SK-N-SH (cell line): Measurements from ENCODE around the gene TUBB6.

Experiments used
- CHD2 ChIP-seq: fragments of 150-350 bp; IDR thresholded peaks from 2 replicates; pipeline ENCODE4 v1.6.1; 2018; ENCODE audit warnings: low read length; ENCODE audit not compliant: partially characterized antibody
- EP300 ChIP-seq, 2 experiments: IDR thresholded peaks; 2 replicates each; pipeline versions ENCODE4 v1.4.0 to v1.6.1; 2012; ENCODE audit warnings: borderline replicate concordance in 1 of 2, low read depth in 1 of 2, low read length in 1 of 2
- FOXJ3 ChIP-seq: sonication (generic); formaldehyde crosslinking; IDR thresholded peaks from 2 replicates; pipeline ENCODE4 v1.5.1; 2020; ENCODE audit warnings: mild to moderate bottlenecking, missing genetic modification reagents
- FOXM1 ChIP-seq: IDR thresholded peaks from 2 replicates; pipeline ENCODE4 v1.4.0; 2012; ENCODE audit warnings: low read depth, mild to moderate bottlenecking
- JUND ChIP-seq: IDR thresholded peaks from 2 replicates; pipeline ENCODE4 v1.4.0; 2012
- MXI1 ChIP-seq: IDR thresholded peaks from 2 replicates; pipeline ENCODE4 v1.6.1; 2012; ENCODE audit warnings: mild to moderate bottlenecking, low read depth, low read length, improper control_type of control experiment
- RCOR1 ChIP-seq: fragments of 150-350 bp; IDR thresholded peaks from 2 replicates; pipeline ENCODE4 v1.6.1; 2017; ENCODE audit warnings: antibody characterized with exemption, low read length
- TAF1 ChIP-seq: IDR thresholded peaks from 2 replicates; pipeline ENCODE4 v1.6.1; 2012; ENCODE audit warnings: low read depth, mild to moderate bottlenecking, low read length, moderate library complexity, borderline replicate concordance
- TCF12 ChIP-seq: IDR thresholded peaks from 2 replicates; pipeline ENCODE4 v1.4.0; 2012
- TF ChIP-seq, protein P1 (sequence below): fragments of 200-600 bp; sonication (generic); IDR thresholded peaks from 2 replicates; pipeline ENCODE4 v1.6.1; 2017; ENCODE audit warnings: antibody characterized with exemption, mild to moderate bottlenecking, moderate library complexity
- TF ChIP-seq, protein P2 (sequence below): IDR thresholded peaks from 2 replicates; pipeline ENCODE4 v1.4.0; 2012; ENCODE audit warnings: low read depth
- TF ChIP-seq, protein P3 (sequence below): fragments of 150-350 bp; IDR thresholded peaks from 2 replicates; pipeline ENCODE4 v1.6.1; 2017; ENCODE audit warnings: antibody characterized with exemption, low read length, low read depth, borderline replicate concordance
- TF ChIP-seq, protein P4 (sequence below): IDR thresholded peaks from 2 replicates; pipeline ENCODE4 v1.6.1; 2012; ENCODE audit warnings: mild to moderate bottlenecking, low read depth, low read length, moderate library complexity

DNA sequence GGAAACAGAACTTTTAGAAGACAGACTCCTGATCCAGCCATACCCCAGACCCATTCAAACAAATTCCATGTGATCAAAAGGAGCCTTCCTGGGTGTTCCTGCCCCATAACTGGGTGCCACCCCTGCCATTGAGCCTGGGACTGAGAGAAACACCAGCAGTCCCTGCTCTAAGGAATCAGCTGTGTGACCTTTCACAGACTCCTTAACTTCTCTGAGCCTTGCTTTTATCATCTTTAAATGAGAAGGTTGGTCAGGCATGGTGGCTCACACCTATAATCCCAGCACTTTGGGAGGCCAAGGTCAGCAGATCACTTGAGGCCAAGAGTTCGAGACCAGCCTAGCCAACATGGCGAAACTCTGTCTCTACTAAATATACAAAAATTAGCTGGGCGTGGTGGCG is 33.2 kb upstream of the TUBB6 start:
- no peak for TF ChIP-seq JUND
- TF ChIP-seq, protein P1, sequence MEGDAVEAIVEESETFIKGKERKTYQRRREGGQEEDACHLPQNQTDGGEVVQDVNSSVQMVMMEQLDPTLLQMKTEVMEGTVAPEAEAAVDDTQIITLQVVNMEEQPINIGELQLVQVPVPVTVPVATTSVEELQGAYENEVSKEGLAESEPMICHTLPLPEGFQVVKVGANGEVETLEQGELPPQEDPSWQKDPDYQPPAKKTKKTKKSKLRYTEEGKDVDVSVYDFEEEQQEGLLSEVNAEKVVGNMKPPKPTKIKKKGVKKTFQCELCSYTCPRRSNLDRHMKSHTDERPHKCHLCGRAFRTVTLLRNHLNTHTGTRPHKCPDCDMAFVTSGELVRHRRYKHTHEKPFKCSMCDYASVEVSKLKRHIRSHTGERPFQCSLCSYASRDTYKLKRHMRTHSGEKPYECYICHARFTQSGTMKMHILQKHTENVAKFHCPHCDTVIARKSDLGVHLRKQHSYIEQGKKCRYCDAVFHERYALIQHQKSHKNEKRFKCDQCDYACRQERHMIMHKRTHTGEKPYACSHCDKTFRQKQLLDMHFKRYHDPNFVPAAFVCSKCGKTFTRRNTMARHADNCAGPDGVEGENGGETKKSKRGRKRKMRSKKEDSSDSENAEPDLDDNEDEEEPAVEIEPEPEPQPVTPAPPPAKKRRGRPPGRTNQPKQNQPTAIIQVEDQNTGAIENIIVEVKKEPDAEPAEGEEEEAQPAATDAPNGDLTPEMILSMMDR = no peak
- TF ChIP-seq, protein P2, sequence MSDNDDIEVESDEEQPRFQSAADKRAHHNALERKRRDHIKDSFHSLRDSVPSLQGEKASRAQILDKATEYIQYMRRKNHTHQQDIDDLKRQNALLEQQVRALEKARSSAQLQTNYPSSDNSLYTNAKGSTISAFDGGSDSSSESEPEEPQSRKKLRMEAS = no peak
- TF ChIP-seq, protein P3, sequence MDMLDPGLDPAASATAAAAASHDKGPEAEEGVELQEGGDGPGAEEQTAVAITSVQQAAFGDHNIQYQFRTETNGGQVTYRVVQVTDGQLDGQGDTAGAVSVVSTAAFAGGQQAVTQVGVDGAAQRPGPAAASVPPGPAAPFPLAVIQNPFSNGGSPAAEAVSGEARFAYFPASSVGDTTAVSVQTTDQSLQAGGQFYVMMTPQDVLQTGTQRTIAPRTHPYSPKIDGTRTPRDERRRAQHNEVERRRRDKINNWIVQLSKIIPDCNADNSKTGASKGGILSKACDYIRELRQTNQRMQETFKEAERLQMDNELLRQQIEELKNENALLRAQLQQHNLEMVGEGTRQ = no peak
- no peak for TF ChIP-seq CHD2
- no peak for TF ChIP-seq FOXM1
- TF ChIP-seq FOXJ3 (CRISPR knock-in tag) = no peak
- TF ChIP-seq TAF1 = no peak
- no peak for TF ChIP-seq EP300 (IDR thresholded peaks at IDR 0.05; ENCODE audit: borderline replicate concordance in 1 of 2, low read depth in 1 of 2, low read length in 1 of 2)
- TF ChIP-seq TCF12 = no peak
- no peak for TF ChIP-seq MXI1
- TF ChIP-seq, protein P4, sequence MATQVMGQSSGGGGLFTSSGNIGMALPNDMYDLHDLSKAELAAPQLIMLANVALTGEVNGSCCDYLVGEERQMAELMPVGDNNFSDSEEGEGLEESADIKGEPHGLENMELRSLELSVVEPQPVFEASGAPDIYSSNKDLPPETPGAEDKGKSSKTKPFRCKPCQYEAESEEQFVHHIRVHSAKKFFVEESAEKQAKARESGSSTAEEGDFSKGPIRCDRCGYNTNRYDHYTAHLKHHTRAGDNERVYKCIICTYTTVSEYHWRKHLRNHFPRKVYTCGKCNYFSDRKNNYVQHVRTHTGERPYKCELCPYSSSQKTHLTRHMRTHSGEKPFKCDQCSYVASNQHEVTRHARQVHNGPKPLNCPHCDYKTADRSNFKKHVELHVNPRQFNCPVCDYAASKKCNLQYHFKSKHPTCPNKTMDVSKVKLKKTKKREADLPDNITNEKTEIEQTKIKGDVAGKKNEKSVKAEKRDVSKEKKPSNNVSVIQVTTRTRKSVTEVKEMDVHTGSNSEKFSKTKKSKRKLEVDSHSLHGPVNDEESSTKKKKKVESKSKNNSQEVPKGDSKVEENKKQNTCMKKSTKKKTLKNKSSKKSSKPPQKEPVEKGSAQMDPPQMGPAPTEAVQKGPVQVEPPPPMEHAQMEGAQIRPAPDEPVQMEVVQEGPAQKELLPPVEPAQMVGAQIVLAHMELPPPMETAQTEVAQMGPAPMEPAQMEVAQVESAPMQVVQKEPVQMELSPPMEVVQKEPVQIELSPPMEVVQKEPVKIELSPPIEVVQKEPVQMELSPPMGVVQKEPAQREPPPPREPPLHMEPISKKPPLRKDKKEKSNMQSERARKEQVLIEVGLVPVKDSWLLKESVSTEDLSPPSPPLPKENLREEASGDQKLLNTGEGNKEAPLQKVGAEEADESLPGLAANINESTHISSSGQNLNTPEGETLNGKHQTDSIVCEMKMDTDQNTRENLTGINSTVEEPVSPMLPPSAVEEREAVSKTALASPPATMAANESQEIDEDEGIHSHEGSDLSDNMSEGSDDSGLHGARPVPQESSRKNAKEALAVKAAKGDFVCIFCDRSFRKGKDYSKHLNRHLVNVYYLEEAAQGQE = no peak
- TF ChIP-seq RCOR1 = no peak
